GM12891 (cell line): Measurements from ENCODE around the gene HADH.

Experiments used
- DNase-seq: peaks from one replicate; pipeline ENCODE4 v3.0.0; 2011; ENCODE audit warnings: low spot score; ENCODE audit not compliant: insufficient read length
- FAIRE-seq: peaks from 2 replicates; lab custom pipeline; 2011; peaks lifted over from hg19 to GRCh38; lab: Jason Lieb, UNC
- PAX5 ChIP-seq: IDR thresholded peaks from 2 replicates; pipeline ENCODE4 v1.6.1; 2011; ENCODE audit warnings: low read length, moderate library complexity, mild to moderate bottlenecking; ENCODE audit not compliant: insufficient read depth, severe bottlenecking
- POLR2A ChIP-seq: IDR thresholded peaks from 2 replicates; pipeline ENCODE4 v1.6.1; 2011; ENCODE audit warnings: low read depth, low read length, control low read depth
- POLR2AphosphoS5 ChIP-seq: IDR thresholded peaks from 2 replicates; pipeline ENCODE4 v1.6.1; 2011; ENCODE audit warnings: low read depth, low read length, control low read depth
- POU2F2 ChIP-seq: IDR thresholded peaks from 2 replicates; pipeline ENCODE4 v1.6.1; 2011; ENCODE audit warnings: low read depth, mild to moderate bottlenecking, control low read depth, low read length, moderate library complexity
- SPI1 ChIP-seq: IDR thresholded peaks from 2 replicates; pipeline ENCODE4 v1.6.1; 2011; ENCODE audit warnings: low read depth, low read length, control low read depth
- TAF1 ChIP-seq: IDR thresholded peaks from 2 replicates; pipeline ENCODE4 v1.6.1; 2011; ENCODE audit warnings: low read depth, low read length, control low read depth

The HADH gene

GRCh38 chr4:108053251-108053711, 63.6 kb downstream of the HADH start:
- DNase-seq (no peak), FAIRE-seq (no peak)
- TF ChIP-seq TAF1 (no peak), PAX5 (no peak), POLR2A (no peak), POU2F2 (no peak), POLR2AphosphoS5 (no peak), SPI1 (no peak)

- TF ChIP-seq SPI1 (no peak), POLR2AphosphoS5 (no peak), PAX5 (no peak)
- DNase-seq (no peak), FAIRE-seq (no peak)
Observed at GRCh38 chr4:108054025-108054638, 64.4 kb downstream of the HADH start.

GRCh38 chr4:108055787-108056186, 66.1 kb downstream of the HADH start:
- TF ChIP-seq POLR2A (no peak), POU2F2 (no peak), SPI1 (no peak), TAF1 (no peak), PAX5 (no peak), POLR2AphosphoS5 (no peak)
- DNase-seq: no peak
- no peak for FAIRE-seq

- TF ChIP-seq TAF1 (no peak), SPI1 (no peak), POLR2A (no peak), POLR2AphosphoS5 (no peak), PAX5 (no peak), POU2F2 (no peak)
- FAIRE-seq (peak; percentile 71), DNase-seq (no peak)
Observed at GRCh38 chr4:108056418-108056817, 66.7 kb downstream of the HADH start.

GRCh38 chr4:108058685-108059440, 69.2 kb downstream of the HADH start:
- no peak for FAIRE-seq
- DNase-seq: no peak

GRCh38 chr4:108060164-108060563, 70.5 kb downstream of the HADH start:
- no peak for FAIRE-seq
- DNase-seq: no peak
- TF ChIP-seq TAF1 (no peak), SPI1 (no peak), POLR2AphosphoS5 (no peak), POU2F2 (no peak), PAX5 (no peak)

More at GRCh38 chr4:108058685-108059440, 69.2 kb downstream of the HADH start:
- no peak for TF ChIP-seq POLR2A
- no peak for TF ChIP-seq POLR2AphosphoS5
- TF ChIP-seq POU2F2: no peak
- TF ChIP-seq PAX5: no peak
- no peak for TF ChIP-seq TAF1
- TF ChIP-seq SPI1: no peak

GRCh38 chr4:108060686-108061321, 71.1 kb downstream of the HADH start:
- FAIRE-seq: no peak
- no peak for DNase-seq
- TF ChIP-seq SPI1 (no peak), POLR2AphosphoS5 (no peak), POU2F2 (no peak), POLR2A (no peak), PAX5 (no peak), TAF1 (no peak)

GRCh38 chr4:108068442-108068841, 78.8 kb downstream of the HADH start:
- no peak for FAIRE-seq
- TF ChIP-seq POLR2AphosphoS5: no peak
- TF ChIP-seq SPI1: no peak
- no peak for TF ChIP-seq PAX5
- TF ChIP-seq POLR2A: no peak
- TF ChIP-seq POU2F2: no peak
- no peak for TF ChIP-seq TAF1

GRCh38 chr4:108070775-108071174, 81.1 kb downstream of the HADH start:
- FAIRE-seq: no peak
- no peak for TF ChIP-seq POU2F2
- TF ChIP-seq SPI1: no peak
- TF ChIP-seq TAF1: no peak
- TF ChIP-seq POLR2AphosphoS5: no peak
- TF ChIP-seq PAX5: no peak
- no peak for TF ChIP-seq POLR2A
- no peak for DNase-seq

More at GRCh38 chr4:108068442-108068841, 78.8 kb downstream of the HADH start:
- no peak for DNase-seq

- DNase-seq (no peak), FAIRE-seq (no peak)
Observed at GRCh38 chr4:108072300-108072699, 82.6 kb downstream of the HADH start.

More at GRCh38 chr4:108072300-108072699, 82.6 kb downstream of the HADH start:
- TF ChIP-seq POLR2AphosphoS5: no peak
- no peak for TF ChIP-seq SPI1
- TF ChIP-seq POLR2A: no peak
- TF ChIP-seq PAX5: no peak
- TF ChIP-seq POU2F2: no peak
- no peak for TF ChIP-seq TAF1
